Measurements from ENCODE around the gene KLKB1.
"Not testable (repeated sequence)": the region's sequence is repeated elsewhere in the genome, so short reads cannot be mapped to it uniquely, and the experiment has no call there.

KLKB1 gene

GRCh38 chr4:186260504-186261448, 33.5 kb downstream of the KLKB1 start:
- no peak for DNase-seq (ENCODE audit: extremely low spot score)
- no peak for TF ChIP-seq ZNF384 (IDR thresholded peaks at IDR 0.05)
- no peak for TF ChIP-seq ELF4 (IDR thresholded peaks at IDR 0.05)
- no peak for TF ChIP-seq SUZ12 (IDR thresholded peaks at IDR 0.05)
- no peak for TF ChIP-seq TARDBP (IDR thresholded peaks at IDR 0.05)
- TF ChIP-seq, protein P1, sequence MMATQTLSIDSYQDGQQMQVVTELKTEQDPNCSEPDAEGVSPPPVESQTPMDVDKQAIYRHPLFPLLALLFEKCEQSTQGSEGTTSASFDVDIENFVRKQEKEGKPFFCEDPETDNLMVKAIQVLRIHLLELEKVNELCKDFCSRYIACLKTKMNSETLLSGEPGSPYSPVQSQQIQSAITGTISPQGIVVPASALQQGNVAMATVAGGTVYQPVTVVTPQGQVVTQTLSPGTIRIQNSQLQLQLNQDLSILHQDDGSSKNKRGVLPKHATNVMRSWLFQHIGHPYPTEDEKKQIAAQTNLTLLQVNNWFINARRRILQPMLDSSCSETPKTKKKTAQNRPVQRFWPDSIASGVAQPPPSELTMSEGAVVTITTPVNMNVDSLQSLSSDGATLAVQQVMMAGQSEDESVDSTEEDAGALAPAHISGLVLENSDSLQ (IDR thresholded peaks at IDR 0.05), result no peak
- POLR2A ChIA-PET, result no interaction called here
- CTCF ChIA-PET, result no interaction called here

- ChIA-PET POLR2A (no interaction called here), CTCF (interaction anchor here (0.5 kb wide), 1 partner anchor 41 kb away, joined by 4 read pairs; no protein-coding TSS in a partner anchor)
- no peak for DNase-seq (ENCODE audit: extremely low spot score)
- TF ChIP-seq LEF1 (IDR thresholded peaks at IDR 0.05; ENCODE audit: borderline replicate concordance) (no peak), BHLHE40 (IDR thresholded peaks at IDR 0.05; ENCODE audit: borderline replicate concordance) (no peak), HDGF (IDR thresholded peaks at IDR 0.05; ENCODE audit: borderline replicate concordance) (no peak), SP1 (IDR thresholded peaks at IDR 0.05) (no peak), TARDBP (IDR thresholded peaks at IDR 0.05) (no peak), FOXA1 (IDR thresholded peaks at IDR 0.05) (no peak), ZNF384 (IDR thresholded peaks at IDR 0.05) (no peak), CTBP1 (IDR thresholded peaks at IDR 0.05; ENCODE audit: borderline replicate concordance) (no peak), ARNT (IDR thresholded peaks at IDR 0.05) (no peak), FOXK2 (IDR thresholded peaks at IDR 0.05) (no peak), ELF4 (IDR thresholded peaks at IDR 0.05) (no peak)
- TF ChIP-seq, protein P1 (IDR thresholded peaks at IDR 0.05), result no peak
Measured at GRCh38 chr4:186264660-186265059, 37.4 kb downstream of the KLKB1 start.

GRCh38 chr4:186265250-186265649, 37.9 kb downstream of the KLKB1 start:
- DNase-seq (ENCODE audit: extremely low spot score); POLR2A ChIA-PET: not testable (repeated sequence)
- CTCF ChIA-PET, result interaction anchor here (0.7 kb wide), 1 partner anchor 1370 kb away, joined by 3 read pairs; no protein-coding TSS in a partner anchor

DNA sequence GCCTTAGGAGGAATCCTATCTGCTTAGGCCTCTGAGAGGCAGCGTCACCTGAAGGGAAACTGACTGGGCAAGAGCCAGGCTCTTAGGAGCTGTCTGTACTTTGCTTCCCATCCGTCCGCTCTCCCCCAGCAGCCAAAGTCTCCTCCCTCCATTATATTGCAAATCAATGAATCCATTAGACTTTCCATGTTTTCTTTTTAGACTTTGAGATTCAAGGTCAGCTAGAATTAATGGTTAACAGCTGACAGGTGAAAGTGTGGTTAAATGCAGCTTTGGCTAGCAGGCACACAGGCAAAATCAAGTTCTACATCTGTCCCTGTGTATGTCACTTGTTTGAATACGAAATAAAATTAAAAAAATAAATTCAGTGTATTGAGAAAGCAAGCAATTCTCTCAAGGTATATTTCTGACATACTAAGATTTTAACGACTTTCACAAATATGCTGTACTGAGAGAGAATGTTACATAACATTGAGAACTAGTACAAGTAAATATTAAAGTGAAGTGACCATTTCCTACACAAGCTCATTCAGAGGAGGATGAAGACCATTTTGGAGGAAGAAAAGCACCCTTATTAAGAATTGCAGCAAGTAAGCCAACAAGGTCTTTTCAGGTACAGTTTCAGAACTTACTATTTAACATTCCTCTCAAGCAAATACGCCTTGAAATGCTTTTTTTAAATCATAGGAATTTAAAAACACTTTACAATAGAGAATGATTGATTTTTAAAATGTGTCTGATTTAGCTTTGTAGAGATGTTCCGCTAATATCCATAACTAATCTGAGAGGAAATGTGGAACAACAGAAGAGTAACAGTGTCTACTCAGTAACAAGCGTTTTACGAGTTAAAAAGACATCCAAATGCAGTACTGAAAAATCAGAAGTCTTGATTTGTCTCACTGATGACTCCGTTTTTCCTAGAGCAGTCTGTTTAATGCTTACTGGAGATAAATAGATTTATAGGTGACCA, 38.7 kb downstream of the KLKB1 start, which contains the start of gene F11:
Gene F11, plus strand, starts transcription at position 507 of the 970 bp plus-strand sequence. CDS start 948 bp downstream, outside the sequence.
- no peak for DNase-seq (ENCODE audit: extremely low spot score)
- POLR2A ChIA-PET, result interaction anchor here (1.5 kb wide), 1 partner anchor 62 kb away, joined by 5 read pairs; no protein-coding TSS in a partner anchor
- TF ChIP-seq BHLHE40 (IDR thresholded peaks at IDR 0.05; ENCODE audit: borderline replicate concordance) (no peak), FOXK2 (IDR thresholded peaks at IDR 0.05) (no peak), ARNT (IDR thresholded peaks at IDR 0.05) (no peak)
- CTCF ChIA-PET, result interaction anchor here (0.7 to 1.1 kb wide), 2 partner anchors 12 to 1370 kb away, joined by 3 read pairs; no protein-coding TSS in a partner anchor

DNA sequence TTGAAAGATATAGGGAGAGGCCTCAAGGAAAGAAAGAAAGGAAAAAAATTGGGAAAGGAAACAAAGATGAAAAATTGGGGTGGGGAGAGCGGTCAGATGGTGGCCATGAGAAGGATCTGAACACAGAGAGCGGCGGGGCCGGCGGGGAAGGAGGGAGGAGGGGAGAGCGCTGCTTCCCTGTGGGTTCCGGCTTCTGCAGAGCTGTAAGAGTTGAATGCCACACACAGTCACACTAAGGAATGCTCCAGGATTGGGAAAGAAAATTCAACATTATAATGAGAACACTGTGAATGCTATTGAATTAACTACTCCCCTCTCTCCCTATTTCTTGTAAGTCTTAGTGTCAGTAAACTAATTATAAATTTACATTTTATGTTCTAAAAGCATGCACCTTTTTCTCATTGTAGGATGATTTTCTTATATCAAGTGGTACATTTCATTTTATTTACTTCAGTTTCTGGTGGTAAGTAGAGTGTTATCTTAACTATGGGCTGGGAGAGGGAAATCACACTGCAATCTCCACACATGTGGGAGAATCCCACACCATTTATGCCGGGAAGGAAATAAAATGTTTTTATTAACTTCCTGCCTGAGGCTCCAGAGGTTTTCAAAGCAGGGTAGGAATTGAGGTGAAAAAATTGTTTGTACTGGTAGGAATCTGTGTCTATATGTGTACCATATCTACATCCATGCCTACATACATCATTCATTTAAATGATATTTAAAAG, 39.6 kb downstream of the KLKB1 start:
- ChIA-PET POLR2A (interaction anchor here (1.5 kb wide), 1 partner anchor 63 kb away, joined by 5 read pairs; no protein-coding TSS in a partner anchor), CTCF (interaction anchor here (1.1 kb wide), 1 partner anchor 11 kb away, joined by 3 read pairs; no protein-coding TSS in a partner anchor)
- peak; percentile 42 for DNase-seq (ENCODE audit: extremely low spot score)
- TF ChIP-seq L3MBTL2 (conservative IDR thresholded peaks at IDR 0.05) (no peak), ARNT (IDR thresholded peaks at IDR 0.05) (no peak), FOXA1 (IDR thresholded peaks at IDR 0.05) (no peak), BHLHE40 (IDR thresholded peaks at IDR 0.05; ENCODE audit: borderline replicate concordance) (no peak), SUZ12 (IDR thresholded peaks at IDR 0.05) (no peak), ELF4 (IDR thresholded peaks at IDR 0.05) (no peak), CTBP1 (IDR thresholded peaks at IDR 0.05; ENCODE audit: borderline replicate concordance) (no peak), LEF1 (IDR thresholded peaks at IDR 0.05; ENCODE audit: borderline replicate concordance) (no peak), HDGF (IDR thresholded peaks at IDR 0.05; ENCODE audit: borderline replicate concordance) (no peak), FOXM1 (IDR thresholded peaks at IDR 0.05; ENCODE audit: borderline replicate concordance) (no peak), NFRKB (IDR thresholded peaks at IDR 0.05) (no peak), TARDBP (IDR thresholded peaks at IDR 0.05) (no peak), FOXK2 (IDR thresholded peaks at IDR 0.05) (no peak), SP1 (IDR thresholded peaks at IDR 0.05) (no peak), ZNF384 (IDR thresholded peaks at IDR 0.05) (no peak)
- TF ChIP-seq, protein P1 (IDR thresholded peaks at IDR 0.05), result no peak
